VCaP (cell line): ENCODE data around the gene TTLL1.

ENCODE experiments used
- H3K27ac ChIP-seq: fragments of 450-650 bp; 2 replicates; pipeline ENCODE4 v1.5.1; 2017
- TF ChIP-seq, protein P1 (sequence below): fragments of 450-650 bp; conservative IDR thresholded peaks from 2 replicates; pipeline ENCODE4 v1.5.1; 2017; ENCODE audit warnings: mild to moderate bottlenecking, moderate library complexity

Gene TTLL1

DNA sequence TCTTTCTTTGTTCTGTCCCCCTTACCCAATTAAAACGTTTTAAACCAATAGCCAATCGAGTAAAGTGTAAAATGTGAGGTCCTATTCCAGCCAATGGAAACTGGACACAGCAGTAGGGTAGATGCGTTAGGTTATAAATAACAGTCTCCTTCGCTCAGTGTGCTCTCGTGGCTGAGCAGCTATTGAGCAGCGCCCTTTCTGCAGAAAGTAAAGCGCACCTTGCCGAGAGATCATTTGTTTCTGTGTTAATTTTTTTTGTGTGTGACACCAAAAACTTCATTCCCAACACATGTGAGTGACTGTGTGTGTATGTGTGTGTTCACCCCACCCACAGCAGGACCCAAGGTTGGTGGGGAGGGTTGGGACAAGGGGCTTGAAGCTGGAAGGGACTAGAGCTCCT lies 7.2 kb upstream of the TTLL1 start:
- TF ChIP-seq, protein P1, sequence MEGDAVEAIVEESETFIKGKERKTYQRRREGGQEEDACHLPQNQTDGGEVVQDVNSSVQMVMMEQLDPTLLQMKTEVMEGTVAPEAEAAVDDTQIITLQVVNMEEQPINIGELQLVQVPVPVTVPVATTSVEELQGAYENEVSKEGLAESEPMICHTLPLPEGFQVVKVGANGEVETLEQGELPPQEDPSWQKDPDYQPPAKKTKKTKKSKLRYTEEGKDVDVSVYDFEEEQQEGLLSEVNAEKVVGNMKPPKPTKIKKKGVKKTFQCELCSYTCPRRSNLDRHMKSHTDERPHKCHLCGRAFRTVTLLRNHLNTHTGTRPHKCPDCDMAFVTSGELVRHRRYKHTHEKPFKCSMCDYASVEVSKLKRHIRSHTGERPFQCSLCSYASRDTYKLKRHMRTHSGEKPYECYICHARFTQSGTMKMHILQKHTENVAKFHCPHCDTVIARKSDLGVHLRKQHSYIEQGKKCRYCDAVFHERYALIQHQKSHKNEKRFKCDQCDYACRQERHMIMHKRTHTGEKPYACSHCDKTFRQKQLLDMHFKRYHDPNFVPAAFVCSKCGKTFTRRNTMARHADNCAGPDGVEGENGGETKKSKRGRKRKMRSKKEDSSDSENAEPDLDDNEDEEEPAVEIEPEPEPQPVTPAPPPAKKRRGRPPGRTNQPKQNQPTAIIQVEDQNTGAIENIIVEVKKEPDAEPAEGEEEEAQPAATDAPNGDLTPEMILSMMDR: no peak
- no peak overlapping the region for H3K27ac ChIP-seq

DNA sequence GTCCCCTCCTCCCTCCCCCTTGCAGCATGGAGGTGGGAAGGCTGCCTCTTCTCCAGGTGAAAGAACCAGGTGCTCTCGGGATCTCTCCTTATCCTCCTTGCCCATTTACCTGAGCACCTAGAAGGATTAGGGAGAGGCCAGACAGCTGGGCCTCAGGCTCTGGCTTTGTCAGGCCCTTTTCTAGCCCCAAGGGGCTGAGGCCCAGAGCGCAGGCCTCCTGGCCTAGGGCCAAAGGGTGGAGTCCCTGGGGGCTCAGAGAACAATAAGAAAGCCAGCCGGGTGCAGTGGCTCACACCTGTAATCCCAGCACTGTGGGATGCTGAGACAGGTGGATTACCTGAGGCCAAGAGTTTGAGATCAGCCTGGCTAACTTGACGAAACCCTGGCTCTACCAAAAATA lies 5.4 kb upstream of the TTLL1 start:
- TF ChIP-seq, protein P1: no peak
- H3K27ac ChIP-seq: no peak overlapping the region

DNA sequence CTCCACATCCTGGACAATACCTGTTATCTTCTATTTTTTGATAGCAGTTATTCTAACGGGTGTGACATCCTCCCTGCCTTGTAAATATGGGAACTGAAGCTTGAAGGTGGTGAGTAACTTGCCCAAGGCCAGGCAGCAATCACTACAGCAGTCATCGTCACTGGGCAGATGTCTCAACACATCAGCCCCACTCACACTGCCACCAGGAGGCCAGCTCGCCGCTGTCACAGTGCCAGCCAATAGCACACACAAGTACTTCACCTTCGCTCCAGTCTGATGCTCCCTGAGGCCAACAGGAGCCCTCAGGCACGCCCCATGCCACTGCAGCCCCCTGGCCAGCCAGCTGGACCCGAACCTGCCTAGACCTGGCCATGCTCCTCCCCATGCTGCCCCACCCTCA lies 4.9 kb upstream of the TTLL1 start:
- no peak overlapping the region for H3K27ac ChIP-seq
- TF ChIP-seq, protein P1: no peak; the same call in none of the 2 replicates

DNA sequence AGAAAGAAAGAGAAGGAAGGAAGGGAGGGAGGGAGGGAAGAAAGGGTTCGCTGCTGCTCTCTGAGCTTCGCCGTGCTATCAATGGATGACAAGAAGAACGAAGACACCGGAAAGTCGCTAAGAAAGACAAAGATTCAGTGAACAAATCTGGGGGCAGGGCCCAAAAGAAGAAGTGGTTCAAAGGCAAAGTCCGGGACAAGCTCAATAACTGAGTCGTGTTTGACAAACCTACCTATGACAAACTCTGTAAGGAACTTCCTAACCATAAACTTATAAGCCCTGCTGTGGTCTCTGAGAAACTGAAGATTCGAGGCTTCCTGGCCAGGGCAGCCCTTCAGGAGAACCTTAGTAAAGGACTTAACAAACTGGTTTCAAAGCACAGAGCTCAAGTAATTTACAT lies 2.9 kb upstream of the TTLL1 start:
- TF ChIP-seq, protein P1: no peak
- H3K27ac ChIP-seq: no peak overlapping the region

DNA sequence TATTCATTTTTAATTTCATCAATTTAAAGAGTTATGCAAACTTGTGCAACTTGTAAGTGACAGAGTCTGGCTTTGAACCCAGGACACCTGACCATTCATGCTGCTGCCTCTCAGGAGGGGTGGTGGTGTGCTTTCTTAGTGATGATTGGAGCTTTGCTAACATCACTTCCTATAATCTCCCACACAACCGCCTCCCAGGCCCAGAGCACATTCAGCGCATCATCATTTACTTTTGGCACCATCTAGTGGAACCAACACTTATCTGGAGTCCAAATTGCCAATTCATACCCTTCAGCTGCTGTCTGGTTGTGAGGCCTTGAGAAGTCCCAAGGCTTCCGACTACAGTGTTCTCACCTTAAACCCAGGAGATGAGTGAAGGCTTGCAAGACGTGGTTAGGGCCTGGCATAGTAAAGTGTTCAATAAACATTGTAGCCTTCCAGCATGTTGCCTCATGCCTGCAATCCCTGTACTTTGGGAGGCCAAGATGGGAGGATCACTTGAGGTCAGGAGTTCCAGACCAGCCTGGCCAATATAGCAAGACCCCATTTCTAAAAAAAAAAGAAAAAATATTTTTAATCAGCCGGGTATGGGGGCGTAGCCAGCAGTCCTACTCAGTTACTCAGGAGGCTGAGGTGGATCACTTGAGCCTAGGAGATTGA lies 1.1 kb upstream of the TTLL1 start:
- peak overlapping the region; percentile 80 for H3K27ac ChIP-seq

DNA sequence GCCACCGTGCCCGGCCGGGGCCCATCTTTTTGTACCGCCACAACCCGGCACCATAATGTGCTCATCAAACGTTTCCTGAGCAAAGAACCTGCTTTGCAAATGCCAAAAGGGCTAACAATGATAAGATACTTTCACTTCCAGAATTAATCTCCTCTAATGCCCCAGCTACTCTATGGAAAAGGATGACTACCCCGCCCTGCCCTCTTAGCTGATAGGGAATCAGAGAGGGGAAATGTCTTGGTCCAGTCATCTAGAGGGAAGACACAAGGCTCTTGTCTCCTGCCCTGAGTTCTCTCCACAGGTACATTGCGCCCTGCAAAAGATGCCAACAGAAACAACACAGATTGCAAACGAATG lies 586 bp downstream of the TTLL1 start:
- TF ChIP-seq, protein P1: no peak
- peak overlapping the region; percentile 80 for H3K27ac ChIP-seq

More for the DNA sequence above, 1.1 kb upstream of the TTLL1 start:
- TF ChIP-seq, protein P1: peak; percentile 74

DNA sequence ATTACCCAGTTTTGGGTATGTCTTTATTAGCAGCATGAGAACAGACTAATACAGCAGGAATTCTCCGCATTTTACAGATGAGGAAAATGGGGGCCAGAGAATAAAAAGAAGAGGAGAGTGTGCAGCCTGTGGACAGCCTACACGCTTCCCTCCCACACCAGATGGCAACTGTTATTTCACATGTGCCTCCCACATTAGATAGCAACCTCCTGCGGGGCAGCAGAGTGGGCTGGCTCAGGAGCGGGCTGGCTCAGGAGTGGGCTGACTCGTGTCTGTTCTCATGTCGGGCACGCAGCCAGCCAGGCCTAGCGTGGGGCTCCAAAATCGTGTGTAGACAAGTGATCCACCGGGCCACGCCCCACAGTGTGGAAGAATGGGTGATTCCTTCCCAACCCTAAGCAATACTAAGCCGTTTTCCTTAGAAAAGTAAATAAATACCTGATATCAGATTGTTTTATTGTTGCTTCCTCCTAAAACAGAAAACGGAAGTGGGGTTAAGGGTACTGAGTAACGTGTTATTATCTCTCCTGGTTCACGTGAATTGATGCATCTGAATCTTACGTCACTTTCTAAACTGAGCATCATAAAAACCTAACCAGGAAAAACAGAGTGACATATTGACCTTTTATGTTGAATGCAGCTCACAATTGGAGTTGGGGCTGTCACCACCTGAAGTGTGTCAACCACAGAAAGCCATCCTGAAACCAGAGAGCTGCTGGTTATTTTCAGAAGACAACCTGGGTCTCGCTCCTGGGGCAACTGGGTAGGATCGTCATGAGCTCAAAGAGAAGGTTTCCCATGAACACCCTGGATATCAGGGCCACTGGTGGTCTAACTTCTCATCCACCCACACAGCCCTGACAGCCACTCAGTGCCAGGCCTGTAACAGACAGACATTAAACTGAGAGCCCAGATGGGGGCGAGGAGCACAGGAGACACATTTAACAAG lies 3.3 kb downstream of the TTLL1 start:
- TF ChIP-seq, protein P1: no peak
- H3K27ac ChIP-seq: no peak overlapping the region
